HG02571 (cell line): Measurements from ENCODE around the gene SLCO3A1.
"Not testable (repeated sequence)": the region's sequence is repeated elsewhere in the genome, so short reads cannot be mapped to it uniquely, and the experiment has no call there.

Experiments
- ATAC-seq: cut with Tn5 transposase; IDR thresholded peaks from one replicate; pipeline ENCODE4 v1.9.1; 2021; ENCODE audit warnings: mild to moderate bottlenecking, moderate library complexity; ENCODE audit not compliant: unreplicated experiment

SLCO3A1 gene

DNA sequence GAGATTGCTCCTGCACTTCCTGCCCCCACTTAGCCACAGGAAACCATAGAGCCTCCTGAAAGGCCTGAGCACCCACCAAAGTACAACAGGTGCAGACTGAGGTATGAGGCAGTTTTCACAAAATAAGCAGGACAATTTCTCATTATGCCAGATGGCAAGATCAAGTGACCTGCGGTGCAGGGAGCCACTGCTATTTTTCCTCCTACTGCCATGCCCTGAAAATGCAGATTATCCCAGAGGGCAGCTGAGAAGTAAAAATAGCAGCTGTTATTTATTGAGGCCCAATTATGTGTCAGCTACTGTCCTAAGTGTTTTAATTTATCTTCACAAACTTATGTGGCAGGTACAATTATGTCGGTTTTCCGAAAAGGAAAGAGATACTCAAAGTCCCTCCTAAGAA lies 330.6 kb downstream of the SLCO3A1 start:
- no peak for ATAC-seq

DNA sequence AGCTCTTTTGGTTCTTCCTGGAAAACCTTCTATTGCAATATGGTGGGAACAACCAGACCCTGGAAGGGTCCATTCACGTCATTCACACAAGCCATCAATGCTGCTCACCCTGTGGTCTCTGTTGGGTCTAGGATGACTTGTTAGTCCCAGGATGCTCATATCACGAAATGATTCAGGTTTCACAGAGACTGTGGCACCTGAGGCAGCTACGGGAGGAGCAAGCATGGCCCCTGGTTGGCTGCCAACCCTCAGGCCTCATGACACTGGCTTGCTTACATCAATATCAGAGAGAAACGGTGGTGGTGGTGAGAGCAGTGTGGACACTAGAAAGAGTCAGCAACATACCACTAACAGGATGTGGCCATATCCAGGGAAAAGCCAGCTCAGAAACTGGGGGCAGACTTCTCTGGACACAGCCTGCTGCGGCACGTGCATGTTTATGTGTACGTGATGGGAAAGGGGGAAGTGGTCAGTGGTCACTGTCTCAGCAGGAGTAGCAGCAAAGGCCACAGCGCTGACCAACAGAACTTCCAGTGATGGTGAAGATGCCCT lies 331.2 kb downstream of the SLCO3A1 start:
- no peak for ATAC-seq

DNA sequence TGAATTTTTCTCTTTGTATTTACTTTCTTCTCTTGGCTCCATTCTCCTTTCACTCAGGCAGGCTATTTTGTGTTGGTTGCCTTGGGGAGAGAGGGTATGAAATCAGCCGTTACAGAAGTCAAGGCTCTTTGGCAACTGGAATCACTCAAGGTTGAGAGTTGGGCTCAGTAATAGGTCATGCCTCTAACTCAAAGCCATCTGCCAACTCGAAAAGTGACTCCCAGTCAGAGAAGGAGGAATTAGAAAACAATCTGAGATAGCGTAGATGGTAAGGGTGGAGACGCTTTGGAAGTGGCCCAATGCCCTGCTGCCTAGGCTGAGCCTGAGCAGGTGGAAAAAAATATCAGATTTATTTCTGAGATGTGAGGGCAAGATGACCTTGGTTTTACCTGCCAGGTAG lies 334.5 kb downstream of the SLCO3A1 start:
- ATAC-seq, result no peak

DNA sequence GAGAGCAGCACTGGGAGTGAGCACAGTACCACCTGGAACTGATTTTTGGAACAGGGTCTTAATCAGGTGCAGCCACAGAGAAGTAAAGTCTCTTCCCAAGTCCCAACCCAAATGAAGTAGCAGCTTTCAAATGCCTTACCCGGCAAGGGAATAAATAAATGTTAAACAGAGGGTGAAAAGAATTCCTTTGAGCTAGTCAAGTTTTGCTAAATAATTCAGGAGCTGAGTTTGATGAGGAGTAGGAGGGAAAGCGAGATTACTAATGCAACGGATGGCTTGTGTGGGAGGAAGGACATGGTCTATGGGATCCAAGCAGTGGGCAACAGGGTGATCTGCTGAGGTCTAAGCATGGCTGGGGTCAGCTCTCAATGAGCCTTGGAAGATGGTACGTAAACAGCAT lies 335.7 kb downstream of the SLCO3A1 start:
- no peak for ATAC-seq

DNA sequence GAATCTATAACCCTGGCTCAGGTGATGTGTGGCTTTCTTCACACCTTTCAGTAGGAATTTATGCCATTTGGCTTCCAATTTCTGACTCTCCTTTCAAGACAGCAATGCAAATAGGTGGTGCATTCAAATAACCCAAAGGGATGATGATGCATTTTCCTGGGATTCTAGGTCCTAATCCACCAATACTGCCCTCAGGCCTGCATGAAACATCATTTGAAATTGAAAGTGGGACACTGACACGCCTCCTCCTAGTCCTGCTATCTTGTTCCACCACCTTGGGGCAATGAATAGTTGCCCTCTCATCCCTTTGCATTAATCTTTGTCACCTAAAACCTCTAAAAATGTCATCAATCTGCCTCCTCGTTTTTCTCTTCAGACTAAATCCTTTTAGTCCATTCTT lies 341.7 kb downstream of the SLCO3A1 start:
- no peak for ATAC-seq

DNA sequence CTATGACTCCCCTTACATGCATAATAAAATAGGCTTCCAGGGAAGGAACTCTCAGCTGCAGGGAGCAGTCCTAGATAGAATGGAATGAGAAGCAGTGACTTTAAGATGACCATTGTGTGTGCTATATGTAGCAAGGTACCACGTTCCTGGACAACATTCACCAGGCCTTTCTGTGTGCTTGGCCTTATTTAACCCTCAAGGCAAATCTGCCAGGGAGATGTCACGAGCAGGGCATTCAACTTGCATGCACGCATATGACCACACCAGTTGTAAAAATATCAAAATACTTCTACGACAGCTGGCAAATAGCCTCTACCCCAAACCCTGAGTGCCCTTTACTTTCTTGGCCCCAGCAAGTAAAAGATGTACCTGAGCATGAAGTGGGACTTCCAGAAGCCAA lies 342.8 kb downstream of the SLCO3A1 start:
- no peak for ATAC-seq

DNA sequence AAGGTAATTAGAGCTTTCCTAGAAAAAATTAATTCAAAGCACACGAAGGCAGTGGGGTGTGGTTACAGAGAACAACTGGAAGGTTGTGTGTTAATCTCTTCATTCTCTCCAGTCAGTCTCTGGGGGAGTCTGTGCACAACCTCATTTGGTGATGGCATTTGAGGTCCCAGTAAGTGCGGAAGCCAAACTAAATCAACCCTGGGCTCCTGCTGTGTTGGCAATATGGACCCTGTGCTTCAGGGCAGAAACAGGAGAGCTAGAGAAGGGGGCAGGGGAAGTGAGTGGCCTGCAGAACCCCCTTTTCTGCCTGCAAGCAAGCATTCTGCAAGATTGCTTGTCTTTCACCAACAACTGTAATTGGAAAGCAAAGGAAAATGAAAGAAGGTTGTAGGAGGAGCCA lies 344.2 kb downstream of the SLCO3A1 start:
- no peak for ATAC-seq

DNA sequence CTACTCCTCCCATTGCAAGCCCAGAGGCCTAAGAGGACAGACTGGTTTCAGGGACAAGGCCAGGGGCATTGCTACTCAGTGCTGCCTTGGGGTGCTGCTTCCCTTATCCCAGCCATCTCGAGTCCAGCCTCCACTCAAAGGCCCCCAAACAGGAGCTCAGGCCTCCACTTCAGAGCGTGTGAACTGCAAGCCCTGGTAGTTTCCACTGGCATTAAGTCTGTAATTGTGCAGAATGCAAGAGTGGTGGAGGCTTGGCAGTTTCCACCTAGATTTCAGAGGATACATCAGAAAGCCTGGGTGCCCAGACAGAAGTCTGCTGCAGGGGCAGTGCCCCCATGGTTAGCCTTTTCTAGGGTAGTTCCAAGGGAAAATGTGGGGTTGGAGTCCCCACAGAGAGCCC lies 347.4 kb downstream of the SLCO3A1 start:
- ATAC-seq, result no peak

DNA sequence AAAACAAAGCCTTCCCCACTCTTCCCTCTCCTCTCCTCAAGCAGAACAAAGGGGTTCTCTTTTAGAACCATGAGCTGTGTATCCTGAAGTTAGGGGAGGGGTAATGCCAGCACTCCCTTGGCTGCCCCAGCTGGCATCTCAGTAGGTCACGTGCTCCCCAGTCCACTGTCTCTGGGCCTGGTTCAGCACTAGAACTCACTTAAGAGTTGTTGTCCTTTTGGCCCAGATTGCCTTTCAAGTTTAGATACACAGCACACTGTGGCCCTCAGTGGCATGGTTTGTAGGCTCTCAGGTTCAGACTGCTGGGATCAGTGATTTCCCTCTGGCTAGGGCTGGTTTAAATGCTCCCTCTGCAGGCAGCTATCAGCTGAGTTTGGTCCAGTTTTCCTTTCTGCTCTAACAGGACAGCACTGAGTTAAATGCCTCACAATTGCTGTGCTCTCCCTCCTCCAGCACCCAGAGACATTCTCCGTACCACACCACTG lies 351.8 kb downstream of the SLCO3A1 start:
- no peak for ATAC-seq

DNA sequence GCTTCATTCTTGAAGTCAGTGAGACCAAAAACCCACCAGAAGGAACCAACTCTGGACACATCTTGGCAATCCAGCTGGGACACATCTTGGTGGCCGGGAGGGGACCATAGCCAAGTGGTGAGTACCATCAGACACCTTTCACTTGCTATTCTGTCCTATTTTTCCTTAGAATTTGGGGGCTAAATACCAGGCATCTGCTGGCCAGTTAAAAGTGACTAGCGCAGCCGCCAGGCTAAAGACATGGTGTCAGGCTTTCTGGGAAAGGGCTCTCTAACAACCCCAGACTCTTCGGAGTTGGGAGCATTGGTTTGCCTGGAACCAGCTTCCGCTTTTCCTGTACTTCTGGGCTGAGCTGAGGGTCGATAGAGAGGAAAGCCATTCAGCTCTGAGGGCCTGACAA lies 354.1 kb downstream of the SLCO3A1 start:
- not testable (repeated sequence) for ATAC-seq
